ENCODE results near the gene PLXDC1.
"Not testable (repeated sequence)": the region's sequence is repeated elsewhere in the genome, so short reads cannot be mapped to it uniquely, and the experiment has no call there.

The PLXDC1 gene

DNA sequence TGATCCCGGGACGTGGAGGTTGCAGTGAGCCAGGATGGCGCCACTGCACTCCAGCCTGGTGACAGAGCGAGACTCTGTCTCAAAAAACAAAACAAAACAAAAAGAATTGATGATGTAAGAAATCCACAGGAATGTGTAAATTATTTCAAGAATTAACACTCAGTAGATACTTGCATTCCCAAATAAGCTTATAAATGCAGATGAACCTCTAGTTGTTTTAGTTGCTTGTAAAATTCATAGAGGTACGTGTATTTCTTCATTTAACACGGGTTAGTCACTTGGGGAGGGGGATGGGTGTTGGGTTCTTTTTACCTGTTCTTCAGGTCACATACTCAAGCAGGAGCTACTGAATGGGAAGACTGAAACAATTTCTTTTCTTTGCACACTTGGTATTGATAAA, 128.5 kb downstream of the PLXDC1 start:
- in situ Hi-C loops (cut with HindIII; ENCODE audit: low sequenced_read_pairs), result no loop called here

DNA sequence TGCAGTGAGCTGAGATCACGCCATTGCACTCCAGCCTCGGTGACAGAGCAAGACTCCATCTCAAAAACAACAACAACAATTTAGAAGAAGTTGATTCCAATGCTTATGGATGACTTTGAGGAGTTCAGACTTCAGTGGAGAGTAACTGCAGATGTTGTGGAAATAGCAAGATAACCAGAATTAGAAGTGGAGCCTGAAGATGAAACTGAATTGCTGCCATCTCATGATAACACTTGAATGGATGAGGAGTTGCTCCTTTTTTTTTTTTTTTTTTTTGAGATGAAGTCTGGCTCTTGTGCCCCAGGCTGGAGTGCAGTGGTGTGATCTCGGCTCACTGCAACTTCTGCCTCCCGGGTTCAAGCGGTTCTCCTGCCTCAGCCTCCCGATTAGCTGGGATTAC, 131.4 kb downstream of the PLXDC1 start:
- in situ Hi-C loops (cut with HindIII; ENCODE audit: low sequenced_read_pairs), result not testable (repeated sequence)

DNA sequence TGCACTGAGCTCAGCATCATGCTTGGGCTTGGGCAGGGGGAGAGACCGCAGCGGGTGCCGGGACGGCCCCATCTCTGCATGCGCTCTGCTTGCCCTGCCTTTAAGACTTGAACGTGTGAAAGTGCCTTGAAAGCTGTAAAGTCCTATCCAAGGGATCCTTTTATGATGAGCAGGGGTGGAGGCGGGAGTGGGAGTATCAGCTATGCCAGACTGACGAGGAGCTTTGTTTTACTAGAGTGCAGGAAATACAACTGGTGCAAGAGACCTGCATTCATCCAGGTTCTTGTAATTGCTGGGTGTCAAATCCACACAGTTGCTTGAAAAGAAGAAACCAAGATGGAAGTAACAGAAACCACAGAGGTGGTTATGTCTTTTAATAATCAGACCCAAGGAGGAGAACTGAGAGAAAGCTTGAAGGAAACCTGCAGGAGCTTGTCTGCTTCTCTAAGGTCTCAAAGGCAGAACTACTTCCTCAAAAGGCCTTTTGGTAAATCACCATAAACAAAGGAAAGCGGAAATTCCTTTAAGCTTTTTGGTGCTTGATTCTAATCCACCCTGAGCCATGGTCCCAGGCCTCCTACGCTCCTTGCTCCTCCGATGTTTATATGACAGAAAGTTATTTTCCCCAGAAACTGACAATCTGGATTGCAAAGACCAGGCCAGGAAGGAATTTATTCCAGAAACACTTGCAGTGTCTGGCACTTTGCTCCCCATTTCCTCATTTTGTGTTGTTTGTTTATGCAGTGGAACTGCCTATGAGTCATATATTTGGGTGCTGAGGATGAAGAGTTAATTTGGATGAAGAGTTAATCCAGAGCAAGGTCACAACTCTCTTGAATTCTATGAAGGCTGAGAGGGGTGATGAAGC, 132.9 kb downstream of the PLXDC1 start:
- in situ Hi-C loops (cut with HindIII; ENCODE audit: low sequenced_read_pairs), result loop anchor here (5.0 kb wide), 1 partner anchor 81 kb away; no protein-coding TSS in a partner anchor

DNA sequence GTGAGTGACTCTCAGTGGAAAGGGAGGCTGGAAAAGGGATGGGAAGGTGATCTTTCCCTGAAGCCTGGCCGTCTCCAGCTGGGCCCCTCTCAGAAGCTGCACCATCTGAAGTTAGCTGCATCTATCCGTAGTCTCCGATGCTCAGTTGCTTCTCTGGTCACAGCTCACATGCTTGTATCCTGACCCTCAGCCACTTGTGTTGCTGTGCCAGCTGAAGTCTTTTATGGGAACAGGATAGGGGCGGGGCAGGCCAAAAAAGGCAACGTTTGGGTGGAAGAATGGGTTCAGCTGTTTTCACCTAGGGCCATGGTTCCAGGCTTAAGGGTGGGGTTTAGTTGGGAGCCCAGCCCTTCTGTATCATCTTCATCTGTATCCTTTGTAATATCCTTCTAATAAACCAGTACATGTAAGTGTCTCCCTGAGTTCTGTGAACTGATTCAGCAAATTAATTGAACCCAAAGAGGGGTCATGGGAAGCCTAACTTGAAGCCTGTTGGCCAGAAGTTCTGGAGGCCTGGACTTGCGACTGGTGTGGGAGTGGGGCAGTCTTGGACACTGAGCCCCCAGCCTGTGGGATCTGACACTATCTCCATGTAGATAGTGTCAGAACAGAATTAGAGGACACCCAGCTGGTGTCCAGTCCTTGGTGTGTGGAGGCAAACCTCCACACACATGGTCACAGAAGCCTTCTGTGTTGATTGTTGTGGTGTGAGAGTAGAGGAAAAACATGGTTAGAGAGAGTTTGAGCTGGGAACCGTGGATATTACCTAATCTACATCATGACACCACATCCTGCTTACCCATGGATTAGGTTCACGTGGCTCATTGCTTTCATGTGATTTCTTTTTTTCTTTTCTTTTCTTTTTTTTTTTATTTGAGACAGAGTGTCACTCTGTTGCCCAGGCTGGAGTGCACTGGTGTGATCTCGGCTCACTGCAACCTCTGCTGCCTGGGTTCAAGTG, 135.0 kb downstream of the PLXDC1 start:
- in situ Hi-C loops (cut with HindIII; ENCODE audit: low sequenced_read_pairs), result loop anchor here (5.0 kb wide), 1 partner anchor 79 kb away; no protein-coding TSS in a partner anchor

DNA sequence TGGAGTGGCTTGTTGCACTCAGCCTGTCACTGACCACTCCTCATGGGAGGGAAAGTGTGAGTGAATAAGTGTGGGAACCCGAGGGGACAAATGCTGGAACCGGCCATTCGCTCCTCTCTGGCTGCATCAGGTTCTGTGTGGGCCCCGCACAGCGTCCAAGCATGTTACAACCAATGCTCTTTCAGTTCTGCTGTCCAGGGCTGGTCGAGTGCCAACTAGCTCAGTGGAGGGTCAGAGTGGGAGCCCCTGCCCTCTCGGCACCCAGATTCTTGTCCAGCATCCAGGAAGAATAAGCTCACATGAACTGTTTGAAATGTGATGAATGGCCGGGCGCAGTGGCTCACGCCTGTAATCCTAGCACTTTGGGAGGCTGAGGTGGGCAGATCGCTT, 135.9 kb downstream of the PLXDC1 start:
- in situ Hi-C loops (cut with HindIII; ENCODE audit: low sequenced_read_pairs), result loop anchor here (5.0 kb wide), 1 partner anchor 78 kb away; no protein-coding TSS in a partner anchor

- in situ Hi-C loops (cut with HindIII; ENCODE audit: low sequenced_read_pairs), result loop anchor here (5.0 kb wide), 1 partner anchor 78 kb away; no protein-coding TSS in a partner anchor
These were observed 136.5 kb downstream of the PLXDC1 start for GRCh38 chr17:39014795-39015545.

GRCh38 chr17:39014044-39014794, 137.2 kb downstream of the PLXDC1 start:
- in situ Hi-C loops (cut with HindIII; ENCODE audit: low sequenced_read_pairs), result no loop called here
